ENCODE results near the gene UGT2A1.

GRCh38 chr4:69701696-69702095 is 48.6 kb upstream of the UGT2A1 start:
- TF ChIP-seq POLR2AphosphoS5 (IDR thresholded peaks at IDR 0.05; ENCODE audit: borderline replicate concordance, low read depth, low read length) (no peak), EZH2 (IDR thresholded peaks at IDR 0.05) (no peak), FOXP2 (optimal IDR thresholded peaks at IDR 0.05; ENCODE audit: control extremely low read depth, extremely low read length, insufficient read depth) (no peak)

All from SK-N-MC (cell line).